ENCODE results near the gene TMEM52. TPM values are rescaled to one million over a fixed set of nuclear protein-coding genes. Genes with fewer than 3 reads are reported as not detected.

The TMEM52 gene
- total RNA-seq, 4 donors from 2014 or later, result 1.4 to 6.3 (median 4.2) TPM; not detected in 1

- Histone ChIP-seq H3K27ac (replicated peaks in 1 of 4) (no peak overlapping the region), H3K9me3 (no peaks in the 10 kb centered on the region), H3K27me3 (peaks cover 0 to 9% (median 0%) of the 10 kb centered on the region in 4 donors), H3K4me3 (no peak overlapping the region), H3K4me1 (peaks cover 14 to 24% (median 22%) of the 10 kb centered on the region in 4 donors), H3K36me3 (no peaks in the 10 kb centered on the region)
- TF ChIP-seq POLR2A (IDR thresholded peaks at IDR 0.05; ENCODE audit: low read depth), result no peak
- no peak for TF ChIP-seq POLR2AphosphoS5 (IDR thresholded peaks at IDR 0.05)
- TF ChIP-seq CTCF (IDR thresholded peaks at IDR 0.05), result no peak
- TF ChIP-seq EP300 (IDR thresholded peaks at IDR 0.05), result no peak
- no peak for DNase-seq (ENCODE audit: extremely low spot score)
- intact Hi-C loops (cut with DNase I), result no loop called here
- 94% methylated on average over 14 of the region's 14 CpGs for WGBS
Measured at GRCh38 chr1:1917304-1917976, 1.6 kb downstream of the TMEM52 start.

- WGBS, result 87% methylated on average over 14 of the region's 19 CpGs
- intact Hi-C loops (cut with DNase I), result no loop called here
- TF ChIP-seq EP300 (IDR thresholded peaks at IDR 0.05), result no peak
- no peak for TF ChIP-seq POLR2AphosphoS5 (IDR thresholded peaks at IDR 0.05)
- no peak for TF ChIP-seq CTCF (IDR thresholded peaks at IDR 0.05)
- TF ChIP-seq POLR2A (IDR thresholded peaks at IDR 0.05; ENCODE audit: low read depth), result no peak
- no peaks in the 10 kb centered on the region for H3K9me3 ChIP-seq
- H3K4me3 ChIP-seq, result no peak overlapping the region
- H3K4me1 ChIP-seq, result peaks cover 14 to 24% (median 22%) of the 10 kb centered on the region in 4 donors
- no peak for DNase-seq (ENCODE audit: extremely low spot score)
- H3K36me3 ChIP-seq, result no peaks in the 10 kb centered on the region
- peaks cover 0 to 9% (median 0%) of the 10 kb centered on the region in 4 donors for H3K27me3 ChIP-seq
- no peak overlapping the region for H3K27ac ChIP-seq (replicated peaks in 1 of 4)
Measured at GRCh38 chr1:1916851-1917251, 2.2 kb downstream of the TMEM52 start.

GRCh38 chr1:1915911-1916840, 2.9 kb downstream of the TMEM52 start:
- H3K27ac ChIP-seq (replicated peaks in 1 of 4), result no peak overlapping the region
- intact Hi-C loops (cut with DNase I), result no loop called here
- H3K36me3 ChIP-seq, result no peaks in the 10 kb centered on the region
- no peak for TF ChIP-seq EP300 (IDR thresholded peaks at IDR 0.05)
- TF ChIP-seq POLR2AphosphoS5 (IDR thresholded peaks at IDR 0.05), result no peak
- TF ChIP-seq CTCF (IDR thresholded peaks at IDR 0.05), result no peak
- no peak for TF ChIP-seq POLR2A (IDR thresholded peaks at IDR 0.05; ENCODE audit: low read depth)
- WGBS, result 96% methylated on average over 21 of the region's 23 CpGs
- no peaks in the 10 kb centered on the region for H3K9me3 ChIP-seq
- H3K4me1 ChIP-seq, result peaks cover 14 to 24% (median 22%) of the 10 kb centered on the region in 4 donors
- H3K27me3 ChIP-seq, result peaks cover 0 to 9% (median 0%) of the 10 kb centered on the region in 4 donors
- DNase-seq (ENCODE audit: extremely low spot score), result no peak
- no peak overlapping the region for H3K4me3 ChIP-seq

GRCh38 chr1:1914971-1915692, 3.9 kb downstream of the TMEM52 start, which contains the start of gene CALML6:
CALML6 (plus strand) TSS chr1:1915260; CDS start chr1:1915281, 21 bp downstream.
- TF ChIP-seq EP300 (IDR thresholded peaks at IDR 0.05) (no peak), POLR2A (IDR thresholded peaks at IDR 0.05; ENCODE audit: low read depth) (no peak), POLR2AphosphoS5 (IDR thresholded peaks at IDR 0.05) (no peak), CTCF (IDR thresholded peaks at IDR 0.05) (no peak)
- peaks cover 14 to 25% (median 22%) of the 10 kb centered on the region in 4 donors for H3K4me1 ChIP-seq
- peaks cover 0 to 9% (median 0%) of the 10 kb centered on the region in 4 donors for H3K27me3 ChIP-seq
- no peak within 1 kb of the TSS for H3K27ac ChIP-seq (replicated peaks in 1 of 4)
- WGBS, result 81% methylated on average over 9 of the region's 15 CpGs
- no peak within 1 kb of the TSS for H3K4me3 ChIP-seq
- H3K9me3 ChIP-seq, result no peaks in the 10 kb centered on the region
- H3K36me3 ChIP-seq, result no peaks in the 10 kb centered on the region
- DNase-seq (ENCODE audit: extremely low spot score), result no peak
- intact Hi-C loops (cut with DNase I), result no loop called here
